Ectodermal cell (in vitro differentiated cells): Measurements from ENCODE around the gene CNTN1.

Experiments used
- H3K27ac ChIP-seq: 2 replicates; pipeline ENCODE4 v1.7.0; 2013; ENCODE audit warnings: mild to moderate bottlenecking, low read depth, low read length; ENCODE audit not compliant: insufficient read depth, poor library complexity, severe bottlenecking
- H3K27me3 ChIP-seq: 2 replicates; pipeline ENCODE4 v1.7.0; 2013; ENCODE audit warnings: mild to moderate bottlenecking, low read length; ENCODE audit not compliant: insufficient read depth, control insufficient read depth, poor library complexity, severe bottlenecking
- H3K36me3 ChIP-seq: one replicate; pipeline ENCODE4 v1.7.0; 2013; ENCODE audit warnings: low read length; ENCODE audit not compliant: control insufficient read depth, insufficient read depth
- H3K4me1 ChIP-seq: one replicate; pipeline ENCODE4 v1.7.0; 2013; ENCODE audit warnings: low read length; ENCODE audit not compliant: control insufficient read depth, insufficient read depth
- H3K4me3 ChIP-seq: 2 replicates; pipeline ENCODE4 v1.7.0; 2013; ENCODE audit warnings: low read depth, low read length, control low read depth; ENCODE audit not compliant: insufficient read depth
- H3K9me3 ChIP-seq: 2 replicates; pipeline ENCODE4 v1.7.0; 2013; ENCODE audit warnings: mild to moderate bottlenecking, low read length, moderate library complexity; ENCODE audit not compliant: control insufficient read depth
- WGBS, 2 experiments: methylation state at CpG; one replicate each; pipeline ENCODE4 v1.1.7; 2013; ENCODE audit warnings: missing lambda C conversion rate in 2 of 2; 5-methylcytosine and 5-hydroxymethylcytosine counted together

CNTN1 gene

GRCh38 chr12:41103614-41104013 lies 411.4 kb downstream of the CNTN1 start:
- H3K4me3 ChIP-seq, result no peak overlapping the region
- no peaks in the 10 kb centered on the region for H3K9me3 ChIP-seq
- no peaks in the 10 kb centered on the region for H3K4me1 ChIP-seq
- no peak overlapping the region for H3K27ac ChIP-seq
- H3K27me3 ChIP-seq, result no peaks in the 10 kb centered on the region
- H3K36me3 ChIP-seq, result no peaks in the 10 kb centered on the region
- 94% methylated on average over 2 to 4 of the region's 4 CpGs for WGBS, 2 experiments

GRCh38 chr12:41106315-41106714 lies 414.1 kb downstream of the CNTN1 start:
- Histone ChIP-seq H3K9me3 (no peaks in the 10 kb centered on the region), H3K4me1 (no peaks in the 10 kb centered on the region), H3K27ac (no peak overlapping the region), H3K27me3 (no peaks in the 10 kb centered on the region), H3K4me3 (no peak overlapping the region), H3K36me3 (no peaks in the 10 kb centered on the region)
- 88 to 92% methylated on average over 3 of the region's 3 CpGs for WGBS, 2 experiments

GRCh38 chr12:41108032-41108431 lies 415.8 kb downstream of the CNTN1 start:
- no peaks in the 10 kb centered on the region for H3K36me3 ChIP-seq
- H3K27me3 ChIP-seq, result no peaks in the 10 kb centered on the region
- H3K27ac ChIP-seq, result no peak overlapping the region
- H3K9me3 ChIP-seq, result no peaks in the 10 kb centered on the region
- WGBS, 2 experiments, result 86 to 94% methylated on average over 4 of the region's 4 CpGs
- H3K4me3 ChIP-seq, result no peak overlapping the region
- H3K4me1 ChIP-seq, result no peaks in the 10 kb centered on the region

GRCh38 chr12:41112903-41113302 lies 420.7 kb downstream of the CNTN1 start:
- Histone ChIP-seq H3K27ac (no peak overlapping the region), H3K27me3 (no peaks in the 10 kb centered on the region), H3K9me3 (no peaks in the 10 kb centered on the region), H3K4me1 (no peaks in the 10 kb centered on the region), H3K36me3 (no peaks in the 10 kb centered on the region), H3K4me3 (no peak overlapping the region)
- WGBS, 2 experiments, result 89 to 93% methylated on average over 2 of the region's 2 CpGs

- Histone ChIP-seq H3K27me3 (no peaks in the 10 kb centered on the region), H3K27ac (no peak overlapping the region), H3K4me1 (no peaks in the 10 kb centered on the region), H3K4me3 (no peak overlapping the region), H3K36me3 (no peaks in the 10 kb centered on the region), H3K9me3 (no peaks in the 10 kb centered on the region)
- WGBS, 2 experiments, result 92 to 100% methylated on average over 2 of the region's 2 CpGs
Observed at GRCh38 chr12:41120211-41120610, 428.0 kb downstream of the CNTN1 start.

GRCh38 chr12:41121374-41121773 lies 429.1 kb downstream of the CNTN1 start:
- Histone ChIP-seq H3K4me3 (no peak overlapping the region), H3K9me3 (no peaks in the 10 kb centered on the region), H3K36me3 (no peaks in the 10 kb centered on the region), H3K27me3 (no peaks in the 10 kb centered on the region), H3K27ac (no peak overlapping the region), H3K4me1 (no peaks in the 10 kb centered on the region)
